Head of caudate nucleus (tissue), 42 donors: ENCODE results near the gene CTSD.

Source experiments
- DNase-seq, 42 donors: peaks; one replicate each; pipeline versions ENCODE4 v3.0.0 to v3.0.0-alpha.2; 2020 to 2021; ENCODE audit warnings: mixed read lengths in 7 of 42
- intact Hi-C: fragments of 100-400 bp; cut with DNase I; formaldehyde crosslinking; loops from one replicate; pipeline ENCODE4 v1.15.0; 2022

Gene CTSD

GRCh38 chr11:1783725-1784529 is 20.2 kb upstream of the CTSD start:
- DNase-seq: peak in 1 of 42 donors; percentile 33
- intact Hi-C loops: no loop called here

DNA sequence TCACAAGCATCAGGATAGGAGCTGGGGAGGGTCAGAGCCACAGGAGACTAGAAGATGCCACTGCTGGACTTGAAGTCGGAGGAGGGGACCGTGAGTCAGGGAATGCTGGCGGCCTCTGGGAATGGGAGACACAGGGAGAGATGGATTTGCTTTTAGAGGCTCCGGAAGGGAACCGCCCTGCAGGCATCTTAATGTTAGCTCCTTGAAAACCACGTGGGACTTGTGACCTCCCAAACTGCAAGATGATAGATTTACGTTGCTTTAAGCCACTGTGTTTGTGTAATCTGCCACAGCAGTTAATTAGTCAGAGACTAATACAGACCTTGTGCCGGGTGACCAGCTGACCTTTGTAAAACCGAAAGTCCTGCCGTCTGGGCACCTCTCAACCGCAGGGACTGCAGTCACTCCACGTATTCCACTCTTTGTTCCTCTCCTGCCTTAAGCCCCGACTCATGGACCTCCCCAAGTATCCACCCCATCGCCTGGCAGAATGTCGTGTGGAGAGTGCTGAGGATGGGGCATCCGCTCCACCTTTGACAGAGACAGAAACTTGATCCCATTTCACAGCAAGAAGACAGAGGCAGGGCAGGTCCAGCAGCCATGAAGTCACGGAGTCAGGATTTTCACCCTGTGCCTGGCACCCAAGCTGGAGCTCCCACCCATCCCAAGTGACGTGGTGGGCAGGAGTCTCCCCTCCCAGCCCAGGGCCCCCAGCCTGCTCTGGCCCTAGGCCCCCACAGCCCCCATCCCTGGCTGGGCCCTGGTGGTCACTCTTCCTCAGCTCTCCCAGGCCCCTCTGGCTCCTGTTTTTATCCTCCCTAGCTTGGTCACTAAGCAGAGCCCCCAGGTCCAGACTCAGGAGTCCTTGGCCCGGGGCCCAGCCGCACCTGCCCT is 19.4 kb upstream of the CTSD start:
- intact Hi-C loops: no loop called here
- peak in 2 of 42 donors; percentile 10 to 32 for DNase-seq

GRCh38 chr11:1782031-1782590 is 18.4 kb upstream of the CTSD start:
- DNase-seq: peak in 3 of 42 donors; percentile 11 to 34 (median 13)
- intact Hi-C loops: no loop called here

- intact Hi-C loops: no loop called here
- DNase-seq: peak in 1 of 42 donors; percentile 6
Measured at GRCh38 chr11:1781593-1781975, 17.9 kb upstream of the CTSD start.

DNA sequence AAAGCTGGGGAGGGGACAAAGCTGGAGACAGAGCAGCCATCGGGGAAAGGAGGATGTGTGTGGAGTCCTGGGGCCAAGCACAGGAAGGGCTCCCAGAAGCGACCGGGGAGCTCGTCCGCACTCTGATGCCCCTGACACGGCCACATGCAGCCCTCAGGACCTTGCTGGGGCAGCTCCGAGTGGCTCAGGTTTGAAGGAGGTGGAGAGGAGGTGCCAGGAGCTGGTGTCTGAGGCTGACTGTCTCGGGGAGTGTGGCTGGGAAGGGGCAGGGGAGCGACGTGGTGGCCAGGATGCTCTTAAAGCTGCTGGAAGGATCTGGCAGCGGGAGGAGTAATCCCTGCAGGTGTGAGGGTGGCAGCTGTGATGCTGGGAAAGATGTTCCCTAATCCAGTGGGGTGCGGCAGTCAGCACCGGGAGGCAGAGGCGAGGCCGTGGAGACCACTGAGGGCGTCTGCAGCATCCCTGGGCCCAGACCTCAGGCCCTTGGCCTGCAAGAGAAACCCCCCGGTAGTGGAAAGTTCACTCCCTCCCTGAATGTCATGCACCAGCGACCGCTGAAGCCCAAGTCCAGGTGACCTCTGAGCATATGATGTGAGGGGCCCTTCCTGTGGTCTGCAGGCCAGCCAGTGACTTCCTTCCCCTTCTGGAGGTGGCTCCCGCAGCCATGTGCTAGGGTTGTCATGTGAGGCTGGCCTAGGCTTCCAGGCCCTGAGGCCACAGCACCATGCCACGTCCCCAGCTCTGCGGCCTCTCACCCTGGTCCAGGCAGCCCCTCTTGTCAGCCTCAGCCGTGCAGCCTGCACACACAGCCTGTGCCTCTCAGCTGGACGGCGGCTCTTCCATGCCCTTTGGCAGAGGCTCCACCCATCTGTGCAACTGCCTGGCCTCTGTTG is 17.2 kb upstream of the CTSD start:
- intact Hi-C loops: no loop called here
- DNase-seq: peak in 13 of 42 donors; percentile 6 to 63 (median 37)

GRCh38 chr11:1779806-1780699 is 16.3 kb upstream of the CTSD start:
- DNase-seq: peak in 3 of 42 donors; percentile 2 to 30 (median 6)
- intact Hi-C loops: no loop called here

DNA sequence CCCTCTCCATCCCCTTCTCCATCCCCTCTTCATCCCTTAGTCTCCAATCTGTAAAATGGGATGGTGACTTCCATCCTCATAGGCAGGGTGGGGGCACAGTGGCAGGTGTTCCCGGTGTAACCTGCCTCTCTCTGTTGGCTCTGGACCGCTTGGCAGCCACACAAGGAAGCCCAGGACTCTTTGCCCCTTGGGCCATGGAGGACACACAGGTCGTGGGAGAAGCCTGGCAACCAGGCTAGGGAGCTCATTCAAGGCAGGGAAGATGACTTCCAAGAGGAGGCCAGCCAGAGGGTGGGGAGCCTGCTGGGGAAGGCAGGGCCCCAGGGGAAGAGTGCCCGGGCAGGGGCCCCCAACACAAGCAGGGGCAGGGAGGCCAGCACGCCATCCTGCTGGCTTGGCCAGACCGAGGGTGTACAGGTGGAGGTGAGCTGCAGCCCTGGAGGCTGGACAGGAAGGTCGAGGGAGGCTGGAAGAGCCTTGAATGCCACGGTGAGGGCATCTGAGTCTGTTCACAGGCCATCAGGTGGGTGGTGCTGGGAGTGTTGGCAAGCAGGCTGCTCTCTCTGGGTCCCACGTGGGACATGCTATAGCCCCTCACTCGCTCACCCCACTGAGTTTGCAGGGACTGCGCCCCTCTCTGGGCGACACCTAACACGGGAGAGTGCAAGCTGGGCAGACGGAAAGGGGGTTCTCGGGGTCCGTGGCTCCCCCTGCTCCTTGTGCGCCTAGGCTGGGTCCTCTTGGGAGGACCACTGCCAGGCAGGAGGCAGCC is 15.5 kb upstream of the CTSD start:
- intact Hi-C loops: no loop called here
- DNase-seq: peak in 2 of 42 donors; percentile 7 to 17

GRCh38 chr11:1778141-1778911 is 14.6 kb upstream of the CTSD start:
- intact Hi-C loops: no loop called here
- peak in 5 of 42 donors; percentile 3 to 30 (median 14) for DNase-seq

- DNase-seq: peak in 8 of 42 donors; percentile 2 to 50 (median 28)
- intact Hi-C loops: no loop called here
Measured at GRCh38 chr11:1777737-1778136, 14.0 kb upstream of the CTSD start.

GRCh38 chr11:1776944-1777715 is 13.4 kb upstream of the CTSD start:
- DNase-seq: peak in 3 of 42 donors; percentile 5 to 8 (median 6)
- intact Hi-C loops: no loop called here

DNA sequence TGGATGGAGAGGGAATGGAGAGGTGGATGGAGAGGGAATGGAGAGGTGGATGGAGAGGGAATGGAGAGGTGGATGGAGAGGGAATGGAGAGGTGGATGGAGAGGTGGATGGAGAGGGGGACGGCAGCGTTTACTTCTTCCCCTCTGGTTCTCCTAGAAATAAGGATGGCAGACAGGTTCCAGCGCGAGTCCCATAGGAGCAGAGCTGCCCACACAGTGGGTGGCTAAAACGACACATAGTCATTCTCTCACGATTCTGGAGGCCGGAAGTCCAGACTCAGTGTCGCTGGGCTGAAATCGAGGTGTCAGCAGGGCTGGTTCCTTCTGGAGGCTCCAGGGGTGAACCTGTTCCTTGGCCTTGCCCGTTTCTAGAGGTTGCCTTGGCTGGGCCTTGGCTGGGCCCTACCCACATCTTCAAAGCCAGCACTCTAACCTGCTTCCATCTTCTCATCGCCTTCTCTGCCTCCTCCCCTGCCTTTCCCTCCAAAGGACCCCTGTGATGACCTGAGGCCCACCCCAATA is 12.7 kb upstream of the CTSD start:
- DNase-seq: peak in 3 of 42 donors; percentile 1 to 7 (median 5)
- intact Hi-C loops: no loop called here

DNA sequence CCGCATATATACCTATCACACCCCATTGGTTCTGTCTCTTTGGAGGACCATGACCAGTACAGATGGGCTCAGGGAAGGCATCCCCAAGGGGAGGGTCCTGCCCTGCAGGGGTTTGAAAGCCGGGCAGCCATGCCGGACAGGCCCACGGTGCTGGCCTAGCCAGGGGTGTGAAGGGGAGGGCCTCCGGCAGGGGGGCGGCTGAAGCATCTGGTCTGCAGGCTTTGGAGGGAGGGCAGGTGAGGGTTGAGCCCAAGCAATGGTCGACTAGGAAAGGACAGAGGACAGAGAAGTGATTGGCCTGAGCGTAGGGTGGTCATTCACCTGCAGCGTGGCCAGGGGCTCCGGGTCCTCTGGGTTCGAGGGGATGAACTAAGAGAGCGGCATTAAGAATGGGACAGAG is 11.2 kb upstream of the CTSD start:
- intact Hi-C loops: no loop called here
- peak in 8 of 42 donors; percentile 1 to 34 (median 8) for DNase-seq

- intact Hi-C loops: no loop called here
- peak in 9 of 42 donors; percentile 0 to 39 (median 17) for DNase-seq
Measured at GRCh38 chr11:1773994-1774550, 10.3 kb upstream of the CTSD start.

GRCh38 chr11:1773131-1773993 is 9.6 kb upstream of the CTSD start:
- intact Hi-C loops: no loop called here
- peak in 13 of 42 donors; percentile 1 to 37 (median 12) for DNase-seq
